CD4-positive, alpha-beta T cell treated with Interleukin-15 for 4 hours (primary cell): ENCODE results near the gene GPR3.

Experiments used
- DNase-seq: peaks from one replicate; pipeline ENCODE4 v3.0.0-alpha.2; 2020; ENCODE audit warnings: low spot score

The GPR3 gene

DNA sequence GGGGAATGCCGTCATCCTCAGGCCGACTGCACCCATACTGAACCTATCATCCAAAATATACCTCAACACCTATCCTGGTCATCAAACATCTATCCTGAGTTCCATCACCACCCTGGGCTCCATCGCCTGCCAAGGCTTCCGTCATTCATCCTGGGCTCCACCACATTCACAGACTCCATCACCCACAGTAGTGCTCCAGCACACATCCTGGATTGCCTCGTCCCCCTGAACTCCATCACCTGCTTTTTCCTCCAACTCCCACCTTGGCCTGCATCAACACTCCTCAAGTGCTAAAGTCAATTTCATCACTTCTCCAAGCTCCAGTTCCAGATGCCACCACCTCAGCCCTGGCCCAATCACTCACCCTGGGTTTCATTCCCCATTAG is 33.5 kb upstream of the GPR3 start:
- DNase-seq, result no peak

DNA sequence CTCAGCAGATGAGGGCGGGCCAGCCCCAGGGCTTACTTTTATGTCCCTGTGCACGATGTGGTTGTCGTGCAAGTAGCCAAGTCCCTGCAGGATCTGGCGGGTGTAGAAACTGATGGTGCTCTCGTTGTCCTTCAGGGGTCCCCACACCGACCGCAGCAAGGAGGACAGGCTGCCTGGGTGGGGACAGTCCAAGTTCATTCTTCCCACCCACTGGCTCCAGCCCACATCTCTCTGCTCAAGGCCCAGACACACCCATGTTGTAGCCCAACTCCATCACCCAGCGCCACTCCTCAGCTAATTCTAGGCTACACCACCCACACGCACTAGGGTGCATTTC is 32.6 kb upstream of the GPR3 start:
- no peak for DNase-seq

DNA sequence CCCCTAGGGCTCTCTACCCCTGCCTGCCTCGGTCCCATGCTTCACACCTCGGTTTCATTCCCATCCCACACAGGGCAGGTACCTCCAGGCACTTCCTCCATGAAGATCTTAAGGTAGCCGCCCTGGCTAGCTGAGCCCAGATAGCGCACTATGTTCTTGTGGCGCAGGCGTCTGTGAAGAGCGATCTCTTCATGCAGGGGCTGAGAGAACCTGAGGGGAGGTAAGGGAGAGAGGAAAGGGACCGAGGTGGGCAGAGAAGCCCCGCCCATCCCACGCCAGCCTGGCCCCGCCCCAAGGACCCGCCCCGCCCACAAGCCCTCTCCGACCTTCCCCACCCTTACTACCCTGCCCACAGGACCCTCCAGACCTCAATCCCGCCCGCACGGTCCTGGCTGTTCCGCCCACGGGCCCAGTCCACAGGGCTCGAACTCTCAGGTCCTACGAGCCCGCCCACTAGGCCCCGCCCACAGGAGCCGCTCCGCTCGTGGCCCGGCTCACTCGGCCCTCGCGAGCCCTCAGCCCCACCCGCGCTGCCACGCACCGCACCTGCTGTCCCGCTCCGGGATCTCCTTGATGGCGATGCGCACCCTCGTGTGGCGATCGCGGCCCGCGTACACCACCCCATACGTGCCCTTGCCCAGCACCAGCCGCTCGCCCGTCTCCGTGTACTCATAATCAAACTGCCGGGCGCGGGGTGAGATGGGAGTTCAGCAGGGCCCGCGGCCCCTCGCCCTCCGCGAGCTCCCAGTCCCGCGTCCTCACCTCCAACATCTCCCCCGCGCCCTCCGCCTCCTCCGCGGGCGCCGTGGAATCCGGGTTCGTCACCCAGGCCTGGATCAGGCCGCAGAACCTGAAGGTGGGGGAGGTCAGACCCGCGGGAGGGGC is 32.0 kb upstream of the GPR3 start:
- DNase-seq, result peak; percentile 34

DNA sequence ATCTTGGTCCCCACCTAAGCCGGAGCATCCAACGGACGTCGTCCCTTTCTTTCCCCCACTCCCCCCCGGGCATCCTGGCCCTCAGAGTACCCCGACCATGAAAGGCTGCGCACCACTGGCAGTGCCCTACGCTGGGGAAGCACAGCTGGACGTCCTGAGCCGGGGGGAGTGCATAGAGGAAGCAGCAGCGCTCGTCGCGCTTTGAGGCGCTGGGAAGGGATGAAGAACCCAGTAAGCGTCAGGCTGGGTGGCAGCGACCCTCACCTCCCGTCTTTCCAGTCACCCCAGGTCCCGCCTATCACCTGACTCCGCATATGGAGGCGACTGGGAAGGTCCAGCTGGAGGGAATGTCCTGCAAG is 31.4 kb upstream of the GPR3 start:
- DNase-seq, result no peak

DNA sequence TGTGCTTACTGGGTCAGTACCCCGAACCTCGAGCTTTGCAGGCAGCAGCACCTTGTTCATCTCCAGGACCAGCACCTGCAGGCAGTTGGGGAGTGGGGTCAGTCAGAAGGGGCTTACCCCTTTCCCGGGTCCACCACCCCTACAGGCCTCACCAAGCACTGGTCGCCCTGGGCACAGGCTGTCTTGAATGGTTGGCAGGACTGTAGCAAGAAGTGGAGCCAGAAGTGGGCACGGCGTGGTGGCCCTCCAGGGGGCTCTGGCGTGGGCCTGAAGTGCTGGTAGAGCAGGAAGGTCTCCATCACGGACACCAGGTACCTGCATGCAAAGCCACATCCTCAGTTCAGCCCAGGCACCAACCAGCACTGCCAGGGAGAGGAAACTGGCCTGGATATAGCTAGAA is 30.9 kb upstream of the GPR3 start:
- DNase-seq, result no peak

DNA sequence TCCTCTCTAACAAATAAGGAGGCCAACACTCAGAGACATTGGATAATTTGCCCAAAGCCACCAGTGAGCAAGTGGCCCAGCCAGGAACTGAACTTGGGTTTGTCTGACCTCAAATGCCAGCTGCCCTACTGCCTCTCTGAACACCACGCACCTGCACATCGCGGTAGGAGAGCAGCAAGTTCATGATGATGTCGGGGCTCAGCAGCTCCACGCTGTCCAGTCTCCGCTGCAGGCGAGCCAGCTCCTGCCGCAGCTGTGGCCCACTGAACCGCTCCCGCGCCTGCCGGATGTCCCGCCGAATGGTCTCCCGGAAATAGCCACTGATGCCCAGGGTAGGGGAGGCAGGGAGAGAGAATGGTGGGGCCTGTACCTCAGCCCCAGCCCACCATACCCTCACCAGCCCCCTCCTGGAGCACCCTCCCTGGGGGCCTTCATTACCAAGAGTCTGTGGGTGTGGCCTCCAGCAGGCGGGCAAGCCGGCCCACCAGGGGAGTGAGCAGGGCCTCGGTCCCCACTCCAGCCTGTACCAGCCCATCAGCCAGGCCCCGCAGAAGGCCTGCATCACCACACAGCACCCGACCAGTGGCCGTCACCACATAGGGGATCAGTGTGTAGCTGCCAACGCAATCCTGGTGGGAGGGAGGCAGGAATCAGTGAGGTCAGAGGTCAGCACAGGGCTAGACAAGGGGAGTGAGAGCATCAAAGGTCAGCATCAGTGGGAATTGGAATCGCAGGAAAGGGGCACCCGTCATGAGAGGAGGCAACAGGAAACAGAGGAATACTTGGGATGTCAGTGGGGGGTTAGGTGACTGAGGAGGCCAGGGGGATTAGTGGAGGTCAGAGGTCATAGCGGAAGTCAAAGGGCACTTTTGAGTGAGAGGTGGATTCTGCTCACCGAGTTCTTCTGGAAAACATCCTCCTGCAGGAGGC is 28.4 kb upstream of the GPR3 start:
- no peak for DNase-seq

DNA sequence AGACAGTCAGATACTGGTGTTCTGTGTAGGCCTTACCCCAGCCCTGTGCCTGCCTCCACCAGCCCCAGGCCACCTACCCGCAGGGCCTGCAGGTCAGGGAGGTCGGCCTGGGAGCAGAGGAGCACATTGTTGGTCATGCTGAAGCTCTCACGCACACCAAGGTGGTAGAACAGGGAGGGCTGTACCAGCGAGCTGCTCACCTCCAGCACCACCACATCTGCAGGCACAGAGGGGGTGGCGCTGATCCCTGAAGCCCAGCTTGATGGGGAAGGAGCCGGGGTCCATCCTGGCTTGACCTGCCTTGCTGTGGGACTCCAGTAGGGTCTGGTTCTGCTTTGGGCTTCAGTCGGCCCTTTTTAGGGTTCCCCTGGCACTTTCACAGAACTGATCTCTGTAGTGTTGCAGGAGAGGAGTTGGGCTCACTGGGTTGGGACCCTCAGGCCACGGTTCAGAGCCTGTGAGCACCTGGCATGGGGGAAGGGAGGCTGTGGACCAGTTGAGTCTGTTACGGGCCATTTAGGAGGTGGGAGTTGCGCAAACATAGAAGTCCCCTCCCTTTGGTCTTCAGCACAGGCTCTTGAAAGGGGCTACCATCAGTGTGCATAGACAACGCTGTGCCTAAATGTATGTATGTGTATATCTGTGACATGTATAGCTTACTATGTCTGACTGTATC is 27.6 kb upstream of the GPR3 start:
- DNase-seq, result no peak

DNA sequence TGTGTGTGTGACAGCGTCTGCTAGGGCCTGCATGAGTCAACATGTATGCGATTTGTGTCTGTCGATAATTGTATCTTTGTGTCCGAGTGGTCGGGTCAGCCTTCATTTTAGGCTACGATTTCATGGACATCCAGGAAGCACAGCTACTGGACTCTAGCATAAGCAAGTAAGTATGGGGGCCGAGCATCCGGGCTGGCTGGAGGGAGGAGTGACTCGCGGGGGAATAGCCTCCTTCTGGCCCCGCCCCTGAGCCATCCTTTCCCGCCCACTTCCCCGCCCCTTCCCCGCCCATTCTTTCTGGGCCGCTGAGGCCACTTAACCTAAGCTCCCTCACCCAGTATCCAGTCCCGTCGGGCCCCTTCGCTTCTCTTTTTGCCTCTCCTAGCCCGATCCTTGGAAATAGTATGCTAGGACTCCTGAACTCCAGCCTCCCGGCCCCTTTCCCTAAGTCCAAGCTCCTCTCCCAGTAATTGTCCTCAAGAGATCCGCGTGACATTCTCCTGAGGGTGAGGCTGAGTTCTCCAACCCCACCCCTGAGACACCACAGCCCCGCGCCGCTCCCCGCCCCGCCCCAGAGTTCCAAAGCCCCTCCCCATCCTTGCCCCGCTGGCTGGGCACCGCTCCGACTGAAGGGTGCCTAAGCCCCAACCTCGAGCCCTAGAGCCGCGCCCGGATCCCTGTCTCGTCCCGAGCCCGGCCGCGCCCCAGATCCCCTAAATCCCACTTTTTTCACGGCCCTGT is 26.9 kb upstream of the GPR3 start:
- peak; percentile 77 for DNase-seq

DNA sequence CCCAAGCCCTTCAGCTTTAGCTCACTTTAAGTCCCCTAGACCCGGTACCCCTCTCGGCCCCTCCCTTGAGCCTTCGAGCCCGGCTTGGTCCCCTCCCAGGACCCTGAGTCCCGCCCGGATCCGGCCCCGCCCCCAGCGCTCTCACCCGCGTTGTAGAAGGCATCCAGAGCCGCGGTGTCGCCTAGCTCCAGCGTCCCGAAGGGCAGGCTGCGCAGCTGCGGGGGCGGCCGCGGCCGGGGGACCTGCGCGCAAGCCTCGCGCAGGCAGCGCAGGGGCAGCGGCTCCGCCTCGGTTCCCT is 26.4 kb upstream of the GPR3 start:
- DNase-seq, result peak; percentile 62

DNA sequence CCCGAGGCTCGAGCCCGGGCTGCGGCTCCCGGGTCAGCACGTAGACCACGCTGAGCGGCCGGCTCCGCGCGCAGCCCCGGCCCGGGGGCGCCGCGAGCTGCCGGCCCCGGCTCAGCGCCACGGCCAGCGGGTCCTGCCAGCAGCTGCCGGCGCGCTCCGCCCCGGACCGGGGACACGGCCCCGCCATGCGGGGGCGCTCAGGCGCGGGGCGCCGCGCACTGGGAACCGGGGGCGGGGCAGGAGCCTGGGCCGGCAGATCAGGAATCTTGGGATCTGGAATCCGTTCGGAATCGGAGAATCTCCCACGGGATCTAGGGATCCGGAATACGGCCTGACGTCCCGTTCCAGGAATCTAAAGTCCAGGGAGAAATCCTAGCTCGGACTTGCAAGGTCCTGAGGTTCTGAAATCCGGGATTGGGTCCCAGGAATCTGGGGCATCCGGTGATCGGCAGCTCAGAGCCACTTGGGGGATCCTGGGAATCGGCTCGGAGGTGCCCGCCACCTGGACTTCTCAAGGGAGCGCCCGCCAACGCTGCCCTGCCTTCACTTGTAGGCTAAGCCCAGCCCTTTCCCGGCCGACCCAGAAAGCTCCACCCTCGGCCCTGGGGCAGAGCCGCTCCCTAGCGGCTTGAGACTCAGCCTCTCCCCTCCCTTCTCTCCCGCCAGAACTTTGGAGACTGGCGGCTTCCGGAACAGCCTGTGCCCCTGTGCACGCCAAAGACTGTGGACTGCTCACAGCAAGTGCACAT is 25.8 kb upstream of the GPR3 start, which contains the start of gene MAP3K6:
Gene MAP3K6, minus strand, starts transcription at position 551 of the 749 bp plus-strand sequence. Its CDS starts 364 bp downstream, at position 187.
- peak; percentile 22 for DNase-seq

DNA sequence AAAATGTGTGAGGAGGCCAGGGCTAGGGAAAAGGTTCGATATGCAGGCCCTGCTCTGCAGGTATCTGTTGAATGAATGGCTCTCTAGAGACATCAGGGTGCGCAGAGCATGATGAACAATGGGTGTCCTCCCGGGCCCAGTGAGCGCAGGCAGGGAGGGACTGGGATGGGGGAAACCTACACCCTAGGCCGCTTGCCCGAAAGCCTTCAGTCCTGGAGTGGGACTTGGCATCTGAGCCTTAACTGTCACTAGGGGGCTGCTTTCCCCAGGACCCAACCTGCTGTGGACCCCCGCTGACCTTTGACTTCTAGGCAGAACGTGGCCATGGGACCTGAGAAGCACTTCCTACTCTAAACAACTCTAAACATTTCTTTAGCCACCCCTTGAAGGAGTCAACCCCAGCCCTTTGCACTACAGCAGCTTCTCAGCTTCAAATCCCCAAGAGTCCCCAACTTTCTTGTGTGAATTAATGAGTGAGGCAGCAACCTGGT is 25.2 kb upstream of the GPR3 start:
- DNase-seq, result no peak

DNA sequence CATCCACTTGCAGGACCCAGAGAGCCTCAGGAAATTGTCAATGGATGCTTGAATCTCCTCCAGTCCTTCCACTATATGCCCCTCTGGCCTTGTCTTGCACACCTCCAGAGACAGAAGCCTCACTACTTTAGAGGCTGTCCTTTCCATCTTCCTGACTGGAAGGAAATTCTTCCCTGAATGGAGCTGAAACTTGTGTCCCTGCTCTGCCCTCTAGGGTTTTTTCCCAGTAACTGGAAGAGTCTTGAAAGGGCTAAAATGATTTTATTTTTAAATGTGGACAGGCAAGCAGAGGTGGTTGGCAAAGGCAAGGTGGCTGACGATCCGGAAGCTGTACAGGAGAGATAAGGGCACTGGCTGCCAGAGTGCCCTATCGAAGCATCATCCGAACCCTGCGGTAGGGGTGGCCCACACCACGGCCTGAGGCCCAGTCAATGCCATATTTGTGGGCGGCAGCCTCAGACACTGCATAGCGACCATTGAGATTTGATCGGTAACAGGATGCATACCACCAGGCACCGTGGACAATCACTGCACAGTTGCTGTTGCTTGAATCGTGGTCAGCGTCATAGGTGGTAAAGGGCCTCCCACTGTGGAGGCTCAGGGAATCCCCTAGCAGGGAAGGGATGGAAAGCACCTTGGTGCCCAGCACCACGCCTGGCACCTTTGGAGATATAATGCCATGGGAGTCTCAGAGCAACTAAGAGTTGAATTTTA is 23.4 kb upstream of the GPR3 start:
- no peak for DNase-seq

DNA sequence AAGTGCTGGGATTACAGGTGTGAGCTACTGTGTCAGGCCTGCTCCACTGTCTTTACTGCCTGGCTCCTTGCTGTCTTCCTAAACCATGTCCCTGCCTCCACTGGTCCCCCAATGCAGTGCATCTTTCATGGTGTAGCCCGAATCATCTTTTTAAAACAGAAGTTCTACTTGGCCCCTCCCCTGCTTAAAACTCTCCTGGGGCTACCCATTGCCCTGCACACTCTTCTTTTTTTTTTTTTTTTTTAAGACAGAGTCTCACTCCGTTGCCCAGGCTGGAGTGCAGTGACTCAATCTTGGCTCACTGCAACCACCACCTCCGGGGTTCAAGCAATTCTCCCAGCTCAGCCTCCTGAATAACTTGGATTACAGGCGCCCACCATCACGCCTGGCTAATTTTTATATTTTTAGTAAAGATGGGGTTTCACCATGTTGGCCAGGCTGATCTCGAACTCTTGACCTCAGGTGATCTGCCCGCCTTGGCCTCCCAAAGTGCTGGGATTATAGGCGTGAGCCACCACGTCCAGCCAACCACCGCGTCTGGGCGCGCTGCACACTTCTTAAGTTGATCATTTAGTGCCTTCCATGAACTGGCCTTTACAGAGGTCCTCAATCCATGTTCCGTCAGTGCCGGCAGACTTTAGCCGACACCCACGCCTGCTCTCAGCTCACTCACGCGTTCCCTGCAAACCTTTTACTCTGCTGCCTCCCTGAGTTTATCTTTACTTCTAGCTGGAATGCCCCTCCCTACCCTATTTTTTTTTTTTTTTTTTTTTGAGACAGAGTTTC is 20.2 kb upstream of the GPR3 start:
- no peak for DNase-seq

DNA sequence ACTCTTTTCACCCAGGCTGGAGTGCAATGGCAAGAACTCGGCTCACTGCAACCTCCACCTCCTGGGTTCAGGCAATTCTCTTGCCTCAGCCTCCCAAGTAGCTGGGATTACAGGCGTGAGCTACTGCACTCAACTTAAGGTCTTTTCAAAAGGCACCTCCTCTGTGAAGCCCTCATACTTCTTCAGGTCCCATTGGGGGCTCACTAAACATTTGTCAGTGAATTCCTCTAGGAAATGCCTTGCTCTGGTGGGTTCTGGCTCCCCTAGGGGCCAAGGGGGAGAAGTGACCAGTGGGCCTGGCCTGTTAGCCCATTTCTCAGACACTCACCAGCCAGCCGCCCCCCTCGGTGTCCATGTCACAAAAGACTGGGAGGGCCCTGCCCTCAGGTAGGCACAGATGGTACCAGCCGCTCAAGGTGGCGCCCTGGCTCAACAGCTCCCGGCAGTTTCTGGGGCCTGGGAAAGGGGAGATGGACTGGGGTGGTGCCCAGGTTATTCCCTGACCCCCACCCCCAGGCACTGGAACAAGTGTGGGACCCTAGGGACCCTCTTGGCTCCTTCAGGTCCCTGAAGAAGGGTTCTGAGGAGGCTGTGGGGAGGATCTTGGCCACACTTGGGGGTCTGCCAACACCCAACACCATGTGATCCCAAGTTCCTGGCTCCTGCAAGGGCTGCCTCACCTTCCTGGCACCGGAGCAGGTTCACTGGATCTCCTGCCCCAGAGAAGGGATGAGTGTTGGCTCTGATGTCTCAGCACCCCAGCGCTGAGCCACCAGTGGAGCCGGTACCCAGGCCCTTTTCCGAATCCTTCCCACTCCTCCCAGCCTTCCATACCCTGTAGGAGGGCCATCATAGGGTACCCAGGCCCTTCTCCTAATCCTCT is 19.4 kb upstream of the GPR3 start:
- no peak for DNase-seq

DNA sequence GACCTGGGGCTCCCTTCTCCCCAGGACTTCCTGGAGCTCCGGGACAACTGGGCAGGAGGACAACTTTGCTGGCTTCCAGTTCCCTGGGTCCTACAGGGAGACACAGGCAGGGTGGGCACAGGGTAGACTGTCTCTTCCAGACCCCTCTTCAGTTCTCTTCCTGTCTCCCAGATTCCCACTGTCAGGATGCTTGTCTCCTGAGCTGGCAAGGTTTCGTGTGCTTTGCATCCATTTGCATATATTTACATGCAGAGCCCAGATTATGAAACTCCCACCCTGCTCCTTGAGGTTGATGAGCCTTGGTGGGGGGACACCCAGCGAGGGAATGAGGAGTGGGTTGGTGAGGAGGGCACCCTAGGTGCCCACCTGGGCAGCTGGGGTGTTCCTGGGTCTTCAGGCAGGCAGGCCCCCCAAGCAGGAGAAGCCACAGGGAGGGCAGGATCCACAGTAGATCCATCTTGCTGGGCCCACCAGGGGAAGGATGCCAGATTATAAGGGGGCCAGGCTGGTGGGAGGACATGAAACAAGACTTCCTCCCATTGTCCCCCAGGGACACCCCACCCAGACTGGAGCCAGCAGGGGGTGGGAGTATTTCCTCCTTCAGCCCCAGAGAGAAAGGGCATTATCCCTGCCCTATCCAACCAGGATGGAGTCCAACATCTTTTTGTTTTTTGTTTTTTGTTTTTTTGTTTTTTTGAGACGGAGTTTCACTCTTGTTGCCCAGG is 17.9 kb upstream of the GPR3 start, which contains the start of gene FCN3:
Gene FCN3, minus strand, starts transcription at position 463 of the 725 bp plus-strand sequence. Its CDS starts 6 bp downstream, at position 457.
- no peak for DNase-seq

DNA sequence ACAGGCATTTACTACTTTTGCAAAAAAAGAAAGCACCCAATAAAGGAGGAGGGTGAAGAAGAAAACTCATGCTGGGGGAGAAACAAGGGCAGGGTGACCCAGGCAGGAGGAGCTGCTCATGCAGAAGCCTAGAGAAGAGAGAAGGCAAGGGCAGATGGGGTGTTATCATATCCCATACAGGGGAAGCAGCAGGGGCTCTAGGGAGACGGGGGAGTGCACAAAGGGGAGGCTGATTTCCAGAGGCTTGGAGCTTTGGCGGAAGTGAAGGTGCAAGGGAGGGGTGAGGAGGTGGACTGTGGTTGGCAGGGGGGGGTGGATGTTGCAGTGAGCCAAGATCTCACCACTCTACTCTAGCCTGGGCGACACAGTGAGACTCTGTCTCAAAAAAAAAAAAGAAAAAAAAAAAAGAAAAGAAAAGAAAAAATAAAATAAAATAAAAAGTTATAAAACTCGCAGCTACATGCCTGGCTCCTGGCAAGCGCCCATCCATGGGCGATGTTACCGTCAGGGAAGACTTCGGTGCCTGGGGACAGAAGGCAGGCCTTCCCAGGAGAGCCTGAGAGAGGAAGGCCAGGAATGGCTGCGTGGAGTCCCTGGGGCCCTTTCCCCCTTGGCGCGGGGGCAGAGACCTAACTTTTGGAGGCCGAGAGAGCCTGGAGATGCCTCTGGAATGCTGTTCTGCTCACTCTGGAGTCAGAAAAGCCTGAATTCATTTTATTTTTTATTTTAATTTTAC is 14.5 kb upstream of the GPR3 start:
- DNase-seq, result no peak

DNA sequence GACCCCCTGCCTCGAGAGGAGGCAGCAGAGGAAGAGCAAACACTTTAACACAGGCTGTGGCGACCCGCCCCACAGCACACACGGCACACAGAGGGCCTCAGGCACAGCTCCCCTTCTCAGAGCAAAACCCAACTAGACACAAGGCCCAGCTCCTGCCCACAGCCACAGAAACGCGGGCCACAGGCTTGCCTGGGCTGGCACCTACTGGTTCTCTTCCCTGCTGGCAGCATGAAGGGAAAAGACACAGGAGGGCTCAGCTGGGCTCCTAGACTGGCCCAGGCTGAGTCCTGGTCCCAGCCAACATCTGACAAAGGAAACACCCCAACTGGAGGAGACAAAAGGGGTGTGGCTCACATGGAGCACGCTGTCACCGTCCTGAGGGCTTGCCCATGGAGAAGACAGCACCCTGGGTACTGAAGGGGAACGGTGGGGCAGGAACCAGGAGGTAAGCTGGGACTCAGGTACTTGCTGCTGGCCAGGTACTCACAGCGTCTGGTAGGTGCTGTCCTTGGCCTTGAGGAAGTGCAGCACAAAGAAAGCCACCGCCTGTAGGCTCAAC is 12.8 kb upstream of the GPR3 start:
- no peak for DNase-seq
